HCT116 (cell line): ENCODE results near the gene TDRD7. TPM values are rescaled to one million over a fixed set of nuclear protein-coding genes. Genes with fewer than 3 reads are reported as not detected.

Experiments
- ATAC-seq: fragments of 200-7000 bp; cut with Tn5 transposase; 2 replicates; pipeline ENCODE4 v1.9.1; 2020; ENCODE audit warnings: mild to moderate bottlenecking, moderate library complexity
- BruUV-seq: library from RNA; stranded (reverse); fragments of 400-500 nt; replicated peaks from 2 replicates; lab custom pipeline; 2021; lab: Mats Ljungman, UMichigan
- CTCF ChIA-PET: fragments of 300-600 bp; sonication (Branson Sonifier 250); formaldehyde crosslinking; loops from one replicate; lab custom pipeline; 2021; ENCODE audit warnings: antibody characterized with exemption; lab: Charles Lee
- POLR2A ChIA-PET: fragments of 300-600, 350-600 bp; sonication (Branson Sonifier 250); formaldehyde crosslinking; loops from one replicate; lab custom pipeline; 2021; ENCODE audit warnings: antibody characterized with exemption; lab: Charles Lee
- RAD21 ChIA-PET, 2 experiments: fragments of 300-600 bp; sonication (Branson Sonifier 250); formaldehyde crosslinking; loops; one replicate each; lab custom pipeline; 2023; ENCODE audit warnings: low total read pairs in 2 of 2; ENCODE audit not compliant: uncharacterized antibody in 2 of 2, unreplicated experiment in 2 of 2, low non-redundant PET in 1 of 2; lab: Charles Lee
- DNase-seq: peaks from one replicate; pipeline ENCODE4 v3.0.0-alpha.2; 2010; ENCODE audit warnings: low read depth, low spot score
- H2AFZ ChIP-seq: fragments of 200-600 bp; shearing (Covaris generic), sonication (generic); 2 replicates; pipeline ENCODE4 v1.6.1; 2017; ENCODE audit warnings: low read depth, mixed run types, mixed read lengths, antibody characterized with exemption, low read length; ENCODE audit not compliant: poor library complexity, severe bottlenecking
- H3K27ac ChIP-seq: 2 replicates; pipeline ENCODE4 v1.5.1; 2012; ENCODE audit warnings: low read depth, low read length
- H3K27me3 ChIP-seq: fragments of 200-600 bp; sonication (generic); 2 replicates; pipeline ENCODE4 v1.6.1; 2016; ENCODE audit warnings: mixed run types, low read length, mixed read lengths; ENCODE audit not compliant: insufficient read depth
- H3K36me3 ChIP-seq, 2 experiments: fragments of 200-500 bp in 1 of 2; fragments of 200-600 bp in 1 of 2; sonication (Bioruptor generic) in 1 of 2; sonication (generic) in 1 of 2; 2 replicates each; pipeline versions ENCODE4 v1.5.1 to v1.6.1; 2014 to 2016; ENCODE audit warnings: low read length in 2 of 2, inconsistent platforms in 1 of 2, mixed read lengths in 1 of 2, mixed run types in 1 of 2; ENCODE audit not compliant: insufficient read depth in 2 of 2, control insufficient read depth in 1 of 2
- H3K4me1 ChIP-seq, 2 experiments: fragments of 200-600 bp in 1 of 2; sonication (generic) in 1 of 2; 2 replicates each; pipeline versions ENCODE4 v1.5.1 to v1.6.1; 2012 to 2017; ENCODE audit warnings: low read length in 2 of 2, inconsistent platforms in 1 of 2, mild to moderate bottlenecking in 1 of 2, mixed read lengths in 1 of 2, mixed run types in 1 of 2, moderate library complexity in 1 of 2; ENCODE audit not compliant: insufficient read depth in 2 of 2, control insufficient read depth in 1 of 2
- H3K4me2 ChIP-seq: fragments of 200-600 bp; sonication (generic); 2 replicates; pipeline ENCODE4 v1.6.1; 2017; ENCODE audit warnings: mixed run types, low read length, mixed read lengths
- H3K4me3 ChIP-seq, 2 experiments: fragments of 200-600 bp in 1 of 2; sonication (generic) in 1 of 2; replicated peaks in 1 of 2; 2 replicates each; pipeline ENCODE4 v1.5.1; 2011 to 2016; ENCODE audit warnings: low read length in 2 of 2, control low read depth in 1 of 2, low read depth in 1 of 2, mild to moderate bottlenecking in 1 of 2, mixed read lengths in 1 of 2, mixed run types in 1 of 2
- H3K79me2 ChIP-seq: fragments of 200-600 bp; sonication (generic); 2 replicates; pipeline ENCODE4 v1.6.1; 2017; ENCODE audit warnings: mild to moderate bottlenecking, mixed run types, low read length, moderate library complexity, mixed read lengths; ENCODE audit not compliant: insufficient read depth
- H3K9ac ChIP-seq: fragments of 200-600 bp; sonication (generic); 2 replicates; pipeline ENCODE4 v1.6.1; 2016; ENCODE audit warnings: low read length, mixed read lengths
- H3K9me2 ChIP-seq: fragments of 200-600 bp; sonication (generic), shearing (Covaris generic); 2 replicates; pipeline ENCODE4 v1.6.1; 2017; ENCODE audit warnings: mixed run types, mild to moderate bottlenecking, moderate library complexity; ENCODE audit not compliant: insufficient read depth
- H3K9me3 ChIP-seq, 2 experiments: fragments of 200-500 bp in 1 of 2; fragments of 200-600 bp in 1 of 2; sonication (Bioruptor generic) in 1 of 2; sonication (generic) in 1 of 2; 2 replicates each; pipeline ENCODE4 v1.6.1; 2014 to 2017; ENCODE audit warnings: low read length in 2 of 2, mixed read lengths in 2 of 2, inconsistent platforms in 1 of 2, low read depth in 1 of 2, mild to moderate bottlenecking in 1 of 2, mixed run types in 1 of 2, moderate library complexity in 1 of 2; ENCODE audit not compliant: control insufficient read depth in 1 of 2, insufficient read depth in 1 of 2
- H4K20me1 ChIP-seq: fragments of 200-600 bp; sonication (generic), shearing (Covaris generic); 2 replicates; pipeline ENCODE4 v1.6.1; 2017; ENCODE audit warnings: mixed run types, mild to moderate bottlenecking, moderate library complexity; ENCODE audit not compliant: insufficient read depth
- CBX3 ChIP-seq: IDR thresholded peaks from 2 replicates; pipeline ENCODE4 v1.6.1; 2012; ENCODE audit warnings: low read depth
- CEBPB ChIP-seq: IDR thresholded peaks from 2 replicates; pipeline ENCODE4 v1.6.1; 2012; ENCODE audit warnings: low read depth
- EGR1 ChIP-seq: IDR thresholded peaks from 2 replicates; pipeline ENCODE4 v1.6.1; 2012; ENCODE audit warnings: low read depth
- ELF1 ChIP-seq: IDR thresholded peaks from 2 replicates; pipeline ENCODE4 v1.6.1; 2012; ENCODE audit warnings: low read depth, borderline replicate concordance
- EZH2 ChIP-seq: fragments of 200-600 bp; sonication (generic); IDR thresholded peaks from 2 replicates; pipeline ENCODE4 v1.6.1; 2017; ENCODE audit warnings: antibody characterized with exemption, mixed run types
- EZH2phosphoT487 ChIP-seq: fragments of 200-600 bp; IDR thresholded peaks from 2 replicates; pipeline ENCODE4 v1.6.1; 2018; ENCODE audit warnings: antibody characterized with exemption, borderline replicate concordance
- JUND ChIP-seq: IDR thresholded peaks from 2 replicates; pipeline ENCODE4 v1.6.1; 2012
- POLR2A ChIP-seq: IDR thresholded peaks from 2 replicates; pipeline ENCODE4 v1.7.0; 2011; ENCODE audit warnings: borderline replicate concordance; ENCODE audit not compliant: insufficient read depth, insufficient read length; ENCODE audit errors: extremely low read depth
- POLR2AphosphoS5 ChIP-seq: IDR thresholded peaks from 2 replicates; pipeline ENCODE4 v1.6.1; 2011; ENCODE audit warnings: mild to moderate bottlenecking, low read depth, low read length, moderate library complexity
- RAD21 ChIP-seq: IDR thresholded peaks from 2 replicates; pipeline ENCODE4 v1.6.1; 2012; ENCODE audit warnings: low read depth, mild to moderate bottlenecking
- SRF ChIP-seq: IDR thresholded peaks from 2 replicates; pipeline ENCODE4 v1.6.1; 2012; ENCODE audit warnings: low read depth
- TCF7L2 ChIP-seq: IDR thresholded peaks from 2 replicates; pipeline ENCODE4 v1.7.0; 2011; ENCODE audit warnings: borderline replicate concordance, inconsistent platforms; ENCODE audit not compliant: insufficient read depth, insufficient read length; ENCODE audit errors: extremely low read depth
- YY1 ChIP-seq: IDR thresholded peaks from 2 replicates; pipeline ENCODE4 v1.6.1; 2011; ENCODE audit warnings: low read length, low read depth, moderate library complexity, mild to moderate bottlenecking; ENCODE audit not compliant: insufficient replicate concordance; ENCODE audit errors: extremely low read depth
- ZFX ChIP-seq: fragments of 450-650 bp; IDR thresholded peaks from 2 replicates; pipeline ENCODE4 v1.6.1; 2017
- ZNF274 ChIP-seq: fragments of 200-500 bp; sonication (Bioruptor generic); IDR thresholded peaks from 2 replicates; pipeline ENCODE4 v1.6.1; 2014; ENCODE audit warnings: mild to moderate bottlenecking, low read depth, low read length, inconsistent platforms
- intact Hi-C: fragments of 100-400 bp; cut with micrococcal nuclease; formaldehyde crosslinking; loops from 2 replicates; pipeline ENCODE4 v1.10.0; 2022
- total RNA-seq: library from RNA; stranded (reverse); gene quantifications from one replicate; pipeline ENCODE4 v1.2.1, GENCODE V29; 2021; ENCODE audit not compliant: unreplicated experiment
- TF ChIP-seq, protein P1 (sequence below), 3 experiments: fragments of 200-600 bp in 1 of 3; sonication (generic) in 1 of 3; IDR thresholded peaks in 2 of 3; conservative IDR thresholded peaks in 1 of 3; 2 replicates each; pipeline ENCODE4 v1.5.1; 2012 to 2017; ENCODE audit warnings: low read depth in 2 of 3, low read length in 2 of 3, antibody characterized with exemption in 1 of 3, borderline replicate concordance in 1 of 3, control low read depth in 1 of 3, mild to moderate bottlenecking in 1 of 3, mixed read lengths in 1 of 3, mixed run types in 1 of 3, moderate library complexity in 1 of 3; ENCODE audit not compliant: insufficient read depth in 1 of 3
- TF ChIP-seq, protein P2 (sequence below): IDR thresholded peaks from 2 replicates; pipeline ENCODE4 v1.6.1; 2012

The TDRD7 gene
- total RNA-seq, 1 experiment from 2014 or later, result 8.0 TPM

DNA sequence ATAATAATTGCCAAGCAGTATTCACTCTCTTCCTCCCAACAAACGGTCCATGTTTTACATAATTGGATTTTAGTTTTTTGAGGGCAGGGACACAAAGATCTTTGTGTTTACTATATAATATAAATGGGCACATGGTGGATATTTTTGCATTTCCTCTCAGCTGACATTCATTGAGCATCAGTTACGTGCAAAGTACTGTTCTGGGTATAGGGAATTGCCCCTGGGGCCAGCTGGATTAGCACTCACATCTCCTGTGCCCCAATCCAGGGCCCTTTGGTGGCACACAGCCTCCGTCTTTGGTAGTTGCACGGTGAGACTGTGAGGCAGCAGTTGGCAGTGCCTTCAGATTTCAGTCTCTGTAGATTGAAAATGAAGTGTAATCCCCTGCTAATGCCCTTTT is 1.6 kb downstream of the TDRD7 start:
- intact Hi-C loops, result loop anchor here (5.0 kb wide), 1 partner anchor 556 kb away; no protein-coding TSS in a partner anchor
- POLR2A ChIA-PET, result no interaction called here

DNA sequence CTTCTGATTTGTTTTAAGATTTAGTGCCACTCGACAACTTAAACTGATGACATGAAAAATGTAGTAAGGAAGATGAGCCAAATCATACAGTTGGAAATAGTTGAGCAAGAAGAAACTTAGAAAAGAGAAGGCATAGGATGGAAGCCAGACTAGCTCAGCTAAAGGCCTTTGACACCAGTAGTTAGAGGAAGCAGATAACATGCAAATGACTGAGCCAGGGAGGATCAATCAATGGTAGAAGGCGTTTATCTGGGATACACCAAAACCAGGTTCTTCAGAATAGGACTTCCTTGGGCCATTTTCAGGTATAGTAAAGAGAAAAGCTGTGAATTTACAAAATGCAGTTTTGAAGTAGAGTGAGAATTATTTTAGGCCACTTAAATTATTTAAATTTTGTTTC is 3.2 kb downstream of the TDRD7 start:
- POLR2A ChIA-PET, result no interaction called here
- no peaks in the 10 kb centered on the region for H4K20me1 ChIP-seq
- intact Hi-C loops, result no loop called here
- H3K9me3 ChIP-seq, result no peaks in the 10 kb centered on the region
- no peaks in the 10 kb centered on the region for H3K36me3 ChIP-seq
- no peak overlapping the region for H3K9ac ChIP-seq
- H3K4me1 ChIP-seq, result peaks cover 0 to 20% of the 10 kb centered on the region in 2 experiments; a peak in 3 of 4 replicates
- RAD21 ChIA-PET, result no interaction called here
- CTCF ChIA-PET, result interaction anchor here (1.4 kb wide), 1 partner anchor 184 kb away, joined by 4 read pairs; no protein-coding TSS in a partner anchor
- ATAC-seq, result no peak
- no peaks in the 10 kb centered on the region for H3K27me3 ChIP-seq
- H3K27ac ChIP-seq, result no peak overlapping the region
- no TSS peak for BruUV-seq
- TF ChIP-seq, protein P1, sequence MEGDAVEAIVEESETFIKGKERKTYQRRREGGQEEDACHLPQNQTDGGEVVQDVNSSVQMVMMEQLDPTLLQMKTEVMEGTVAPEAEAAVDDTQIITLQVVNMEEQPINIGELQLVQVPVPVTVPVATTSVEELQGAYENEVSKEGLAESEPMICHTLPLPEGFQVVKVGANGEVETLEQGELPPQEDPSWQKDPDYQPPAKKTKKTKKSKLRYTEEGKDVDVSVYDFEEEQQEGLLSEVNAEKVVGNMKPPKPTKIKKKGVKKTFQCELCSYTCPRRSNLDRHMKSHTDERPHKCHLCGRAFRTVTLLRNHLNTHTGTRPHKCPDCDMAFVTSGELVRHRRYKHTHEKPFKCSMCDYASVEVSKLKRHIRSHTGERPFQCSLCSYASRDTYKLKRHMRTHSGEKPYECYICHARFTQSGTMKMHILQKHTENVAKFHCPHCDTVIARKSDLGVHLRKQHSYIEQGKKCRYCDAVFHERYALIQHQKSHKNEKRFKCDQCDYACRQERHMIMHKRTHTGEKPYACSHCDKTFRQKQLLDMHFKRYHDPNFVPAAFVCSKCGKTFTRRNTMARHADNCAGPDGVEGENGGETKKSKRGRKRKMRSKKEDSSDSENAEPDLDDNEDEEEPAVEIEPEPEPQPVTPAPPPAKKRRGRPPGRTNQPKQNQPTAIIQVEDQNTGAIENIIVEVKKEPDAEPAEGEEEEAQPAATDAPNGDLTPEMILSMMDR (IDR thresholded peaks at IDR 0.05 in 2 of 3, conservative IDR thresholded peaks at IDR 0.05 in 1 of 3; ENCODE audit: borderline replicate concordance in 1 of 3, insufficient read depth in 1 of 3, low read depth in 2 of 3, low read length in 2 of 3), result no peak
- TF ChIP-seq ZFX (no peak), RAD21 (no peak), POLR2A (no peak), YY1 (no peak), ELF1 (no peak), ZNF274 (no peak), EZH2phosphoT487 (no peak), TCF7L2 (no peak), CEBPB (no peak), SRF (no peak), JUND (no peak), EGR1 (no peak), EZH2 (no peak), CBX3 (no peak), POLR2AphosphoS5 (no peak)
- TF ChIP-seq, protein P2, sequence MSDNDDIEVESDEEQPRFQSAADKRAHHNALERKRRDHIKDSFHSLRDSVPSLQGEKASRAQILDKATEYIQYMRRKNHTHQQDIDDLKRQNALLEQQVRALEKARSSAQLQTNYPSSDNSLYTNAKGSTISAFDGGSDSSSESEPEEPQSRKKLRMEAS, result no peak
- TF ChIP-seq, all 23 proteins: peak for 0
- Histone ChIP-seq H3K4me3 (no peak overlapping the region), H3K9me2 (no peaks in the 10 kb centered on the region), H3K4me2 (no peak overlapping the region), H2AFZ (no peak overlapping the region), H3K79me2 (no peaks in the 10 kb centered on the region)
- DNase-seq, result no peak

More for the DNA sequence above, 1.6 kb downstream of the TDRD7 start:
- Histone ChIP-seq H4K20me1 (no peaks in the 10 kb centered on the region), H3K27me3 (no peaks in the 10 kb centered on the region), H2AFZ (no peak overlapping the region), H3K9ac (no peak overlapping the region), H3K4me1 (peaks cover 0 to 12% of the 10 kb centered on the region in 2 experiments; a peak in 2 of 4 replicates), H3K4me2 (0 out of 2 replicates have a peak overlapping the region, but pooled peaks have one; percentile 86), H3K27ac (no peak overlapping the region), H3K9me2 (no peaks in the 10 kb centered on the region), H3K9me3 (no peaks in the 10 kb centered on the region), H3K36me3 (no peaks in the 10 kb centered on the region), H3K79me2 (no peaks in the 10 kb centered on the region), H3K4me3 (no peak overlapping the region)
- DNase-seq, result no peak
- ChIA-PET RAD21 (no interaction called here), CTCF (no interaction called here)
- TF ChIP-seq, protein P2, result no peak
- no peak for TF ChIP-seq POLR2AphosphoS5
- no TSS peak for BruUV-seq
- ATAC-seq, result no peak
